ENCODE data around the gene CASZ1. TPM values are rescaled to one million over a fixed set of nuclear protein-coding genes. Genes with fewer than 3 reads are reported as not detected.

The CASZ1 gene
- total and polyA plus RNA-seq, 2 donors (not counting 3 experiments of a cell fraction or from before 2014, with no cell fraction given) = 1.5 to 5.2 TPM

- Histone ChIP-seq H4K20me1 (replicated peaks; ENCODE audit: control insufficient read depth, extremely low read depth, insufficient read depth, low read length) (no peaks in the 10 kb centered on the region), H3K27me3 (ENCODE audit: control insufficient read depth in 2 of 2, insufficient read depth in 2 of 2, low read length in 2 of 2) (no peaks in the 10 kb centered on the region), H3K27ac (ENCODE audit: insufficient read depth, low read depth, low read length) (no peak overlapping the region), H3K79me2 (ENCODE audit: control insufficient read depth, insufficient read depth, low read length) (no peaks in the 10 kb centered on the region), H3K4me1 (ENCODE audit: control insufficient read depth, extremely low read depth, insufficient read depth, low read length) (peaks cover 6% of the 10 kb centered on the region), H3K9ac (replicated peaks; ENCODE audit: extremely low read depth, insufficient read depth, low read length) (no peak overlapping the region), H2AFZ (ENCODE audit: low read depth, low read length) (no peak overlapping the region), H3K9me3 (replicated peaks; ENCODE audit: control insufficient read depth, insufficient read depth, low read length) (no peaks in the 10 kb centered on the region), H3K9me1 (replicated peaks; ENCODE audit: control insufficient read depth, extremely low read depth, insufficient read depth, low read length) (no peaks in the 10 kb centered on the region), H3K4me2 (ENCODE audit: insufficient read depth, low read length) (no peak overlapping the region), H3K4me3 (replicated peaks in 1 of 3; ENCODE audit: insufficient read depth in 1 of 3, low read depth in 1 of 3, low read length in 3 of 3) (no peak overlapping the region), H3K36me3 (ENCODE audit: control insufficient read depth in 2 of 2, extremely low read depth in 1 of 2, insufficient read depth in 2 of 2, low read length in 2 of 2) (no peaks in the 10 kb centered on the region)
- intact Hi-C loops (cut with micrococcal nuclease) = no loop called here
- POLR2A ChIA-PET = no interaction called here
- TF ChIP-seq CTCF (IDR thresholded peaks at IDR 0.05; ENCODE audit: extremely low read depth in 1 of 2, insufficient read depth in 1 of 2, low read depth in 1 of 2, low read length in 2 of 2) = no peak
- dilution Hi-C loops (cut with MboI; ENCODE audit: extremely low pct_ligation_motif_present, low sequenced_read_pairs) = no loop called here
- DNase-seq (ENCODE audit: low read depth, low spot score) = no peak
- CTCF ChIA-PET = interaction anchor here (1.5 to 2.0 kb wide), 3 partner anchors 22 to 90 kb away, joined by 4 to 8 read pairs (median 4); no protein-coding TSS in a partner anchor
- FAIRE-seq = no peak
- no TSS peak for BruUV-seq (replicated peaks)
Observed at GRCh38 chr1:10597492-10598388, 198.7 kb downstream of the CASZ1 start.

- no peak overlapping the region for H3K4me3 ChIP-seq (replicated peaks in 1 of 3; ENCODE audit: insufficient read depth in 1 of 3, low read depth in 1 of 3, low read length in 3 of 3)
- peak; percentile 47 for DNase-seq (ENCODE audit: low read depth, low spot score)
- no peaks in the 10 kb centered on the region for H3K79me2 ChIP-seq (ENCODE audit: control insufficient read depth, insufficient read depth, low read length)
- intact Hi-C loops (cut with micrococcal nuclease) = no loop called here
- ChIA-PET POLR2A (interaction anchor here (0.5 kb wide), 1 partner anchor 634 kb away, joined by 3 read pairs; no protein-coding TSS in a partner anchor), CTCF (interaction anchor here (1.5 to 2.0 kb wide), 3 partner anchors 22 to 89 kb away, joined by 4 to 8 read pairs (median 4); no protein-coding TSS in a partner anchor)
- H3K27me3 ChIP-seq (ENCODE audit: control insufficient read depth in 2 of 2, insufficient read depth in 2 of 2, low read length in 2 of 2) = no peaks in the 10 kb centered on the region
- H3K9me1 ChIP-seq (replicated peaks; ENCODE audit: control insufficient read depth, extremely low read depth, insufficient read depth, low read length) = no peaks in the 10 kb centered on the region
- H3K4me1 ChIP-seq (ENCODE audit: control insufficient read depth, extremely low read depth, insufficient read depth, low read length) = peaks cover 6% of the 10 kb centered on the region
- BruUV-seq (replicated peaks) = no TSS peak
- H3K9me3 ChIP-seq (replicated peaks; ENCODE audit: control insufficient read depth, insufficient read depth, low read length) = no peaks in the 10 kb centered on the region
- dilution Hi-C loops (cut with MboI; ENCODE audit: extremely low pct_ligation_motif_present, low sequenced_read_pairs) = no loop called here
- no peaks in the 10 kb centered on the region for H3K36me3 ChIP-seq (ENCODE audit: control insufficient read depth in 2 of 2, extremely low read depth in 1 of 2, insufficient read depth in 2 of 2, low read length in 2 of 2)
- no peak overlapping the region for H2AFZ ChIP-seq (ENCODE audit: low read depth, low read length)
- TF ChIP-seq GATA2 (IDR thresholded peaks at IDR 0.05; ENCODE audit: insufficient read depth, insufficient read length, low read depth, low read length) = no peak
- TF ChIP-seq CTCF (IDR thresholded peaks at IDR 0.05; ENCODE audit: extremely low read depth in 1 of 2, insufficient read depth in 1 of 2, low read depth in 1 of 2, low read length in 2 of 2) = no peak
- TF ChIP-seq FOS (IDR thresholded peaks at IDR 0.05; ENCODE audit: borderline replicate concordance, insufficient read depth, low read length) = no peak
- no peak for TF ChIP-seq MAX (IDR thresholded peaks at IDR 0.05; ENCODE audit: insufficient read depth, insufficient read length)
- H3K27ac ChIP-seq (ENCODE audit: insufficient read depth, low read depth, low read length) = no peak overlapping the region
- H3K4me2 ChIP-seq (ENCODE audit: insufficient read depth, low read length) = no peak overlapping the region
- H4K20me1 ChIP-seq (replicated peaks; ENCODE audit: control insufficient read depth, extremely low read depth, insufficient read depth, low read length) = no peaks in the 10 kb centered on the region
- peak; percentile 55 for FAIRE-seq
- no peak overlapping the region for H3K9ac ChIP-seq (replicated peaks; ENCODE audit: extremely low read depth, insufficient read depth, low read length)
Observed at GRCh38 chr1:10596780-10597179, 199.7 kb downstream of the CASZ1 start.
